B cell (primary cell): ENCODE measurements around the gene NFYC. TPM values are rescaled to one million over a fixed set of nuclear protein-coding genes. Genes with fewer than 3 reads are reported as not detected.

Experiments used
- ATAC-seq: fragments of 200-7000 bp; cut with Tn5 transposase; one replicate; pipeline ENCODE4 v1.10.0; 2021; ENCODE audit warnings: low read depth, mild to moderate bottlenecking, moderate number of reproducible peaks, moderate library complexity
- CTCF ChIA-PET: fragments of 350-600 bp; sonication (Branson Sonifier 250); formaldehyde crosslinking; loops from one replicate; lab custom pipeline; 2021; ENCODE audit warnings: antibody characterized with exemption, inconsistent platforms; lab: Charles Lee
- POLR2A ChIA-PET: fragments of 350-600 bp; sonication (Branson Sonifier 250); formaldehyde crosslinking; loops from one replicate; lab custom pipeline; 2021; ENCODE audit warnings: antibody characterized with exemption; lab: Charles Lee
- DNase-seq: peaks from one replicate; pipeline ENCODE4 v3.0.0; 2013
- H2AFZ ChIP-seq: 2 replicates; pipeline ENCODE4 v1.6.1; 2012; ENCODE audit warnings: mild to moderate bottlenecking, low read depth, low read length; ENCODE audit not compliant: insufficient read depth, poor library complexity, severe bottlenecking
- H3K27ac ChIP-seq, 2 donors: 1 replicate in 1 of 2; 2 replicates in 1 of 2; pipeline ENCODE4 v1.5.1; 2012 to 2013; ENCODE audit warnings: low read length in 2 of 2, mild to moderate bottlenecking in 2 of 2, moderate library complexity in 1 of 2
- H3K27me3 ChIP-seq, 4 experiments: fragments of 200-600 bp in 1 of 4; sonication (generic) in 1 of 4; replicated peaks in 1 of 4; 1 replicate in 2 of 4; 2 replicates in 2 of 4; pipeline versions ENCODE4 v1.6.1 to v1.7.0; 2013 to 2016; ENCODE audit warnings: low read length in 3 of 4, mild to moderate bottlenecking in 2 of 4, mixed read lengths in 1 of 4, moderate library complexity in 1 of 4; ENCODE audit not compliant: insufficient read depth in 4 of 4, control insufficient read depth in 3 of 4; ENCODE audit errors: control extremely low read depth in 1 of 4
- H3K36me3 ChIP-seq, 2 experiments: replicated peaks in 1 of 2; 1 replicate in 1 of 2; 2 replicates in 1 of 2; pipeline versions ENCODE4 v1.6.1 to v1.7.1; 2013; ENCODE audit warnings: low read length in 1 of 2; ENCODE audit not compliant: insufficient read depth in 2 of 2, control insufficient read depth in 1 of 2; ENCODE audit errors: control extremely low read depth in 1 of 2, extremely low read depth in 1 of 2
- H3K4me1 ChIP-seq, 2 donors: fragments of 200-600 bp in 1 of 2; sonication (generic) in 1 of 2; 1 replicate in 1 of 2; 2 replicates in 1 of 2; pipeline versions ENCODE4 v1.5.1 to v1.6.1; 2013 to 2017; ENCODE audit warnings: low read length in 2 of 2; ENCODE audit not compliant: control insufficient read depth in 2 of 2, insufficient read depth in 2 of 2
- H3K4me2 ChIP-seq: replicated peaks from 2 replicates; pipeline ENCODE3; 2012; ENCODE audit warnings: mild to moderate bottlenecking, low read depth, low read length; ENCODE audit not compliant: poor library complexity, severe bottlenecking
- H3K4me3 ChIP-seq, 5 experiments: fragments of 200-600 bp in 1 of 5; sonication (generic) in 1 of 5; 1 replicate in 3 of 5; 2 replicates in 2 of 5; pipeline versions ENCODE4 v1.5.1 to v1.7.0; 2011 to 2016; ENCODE audit warnings: low read length in 4 of 5, mild to moderate bottlenecking in 4 of 5, low read depth in 2 of 5, control low read depth in 1 of 5, moderate library complexity in 1 of 5; ENCODE audit not compliant: insufficient read depth in 1 of 5; ENCODE audit errors: control extremely low read depth in 1 of 5, extremely low read depth in 1 of 5
- H3K79me2 ChIP-seq: fragments of 200-600 bp; sonication (generic); one replicate; pipeline ENCODE4 v1.6.0; 2016; ENCODE audit warnings: low read length; ENCODE audit not compliant: control insufficient read depth, insufficient read depth
- H3K9ac ChIP-seq: fragments of 200-600 bp; sonication (generic); 2 replicates; pipeline ENCODE4 v1.6.1; 2017; ENCODE audit warnings: mild to moderate bottlenecking, low read length, moderate library complexity
- H3K9me3 ChIP-seq, 3 donors: one replicate each; pipeline versions ENCODE4 v1.6.1 to v1.7.1; 2013; ENCODE audit warnings: low read length in 2 of 3; ENCODE audit not compliant: control insufficient read depth in 2 of 3, insufficient read depth in 1 of 3; ENCODE audit errors: control extremely low read depth in 1 of 3
- H4K20me1 ChIP-seq: 2 replicates; pipeline ENCODE4 v1.6.0; 2012; ENCODE audit warnings: mild to moderate bottlenecking, low read length; ENCODE audit not compliant: insufficient read depth, control insufficient read depth, poor library complexity, severe bottlenecking
- H3K27ac Mint-ChIP-seq: one replicate; pipeline ENCODE4 v1.8.0; 2021; ENCODE audit warnings: mixed read lengths
- H3K27me3 Mint-ChIP-seq: one replicate; pipeline ENCODE4 v1.8.0; 2021; ENCODE audit warnings: mixed read lengths
- H3K4me1 Mint-ChIP-seq: one replicate; pipeline ENCODE4 v1.8.0; 2021; ENCODE audit warnings: mixed read lengths
- H3K4me3 Mint-ChIP-seq: one replicate; pipeline ENCODE4 v1.8.0; 2021; ENCODE audit warnings: mixed read lengths
- H3K9me3 Mint-ChIP-seq: one replicate; pipeline ENCODE4 v1.8.0; 2022; ENCODE audit warnings: mixed read lengths; ENCODE audit not compliant: insufficient read depth
- CTCF ChIP-seq: fragments of 200-600 bp; IDR thresholded peaks from one replicate; pipeline ENCODE4 v1.8.0; 2022; ENCODE audit warnings: antibody characterized with exemption, mild to moderate bottlenecking
- EZH2 ChIP-seq: IDR thresholded peaks from 2 replicates; pipeline ENCODE4 v1.6.1; 2012; ENCODE audit warnings: borderline replicate concordance, low read depth, mild to moderate bottlenecking, moderate library complexity, low read length; ENCODE audit not compliant: insufficient read depth, poor library complexity, severe bottlenecking
- WGBS: methylation state at CpG from one replicate; pipeline ENCODE4 v1.1.5; 2013; ENCODE audit warnings: missing lambda C conversion rate; ENCODE audit not compliant: insufficient coverage; 5-methylcytosine and 5-hydroxymethylcytosine counted together
- intact Hi-C: fragments of 100-400 bp; cut with micrococcal nuclease; formaldehyde crosslinking; loops from one replicate; pipeline ENCODE4 v1.10.0; 2022
- polyA plus RNA-seq: library from polyadenylated mRNA; depleted of rRNA; stranded (reverse); fragments of >200 nt; gene quantifications from 2 replicates; pipeline ENCODE4 v1.2.3, GENCODE V29; 2012
- total RNA-seq, 2 donors: library from RNA; stranded (reverse); fragments of 120-200 nt in 1 of 2; gene quantifications; 1 replicate in 1 of 2; 2 replicates in 1 of 2; pipeline versions ENCODE4 v1.2.3 to v1.2.4, GENCODE V29; 2013 to 2022

Gene NFYC
- total and polyA plus RNA-seq, 2 donors (not counting 1 experiment from before 2014, with no cell fraction given), result 88.7 to 123 TPM

GRCh38 chr1:40742363-40743061, 51.0 kb downstream of the NFYC start:
- Mint-ChIP-seq H3K9me3 (no peaks in the 10 kb centered on the region), H3K27ac (peak overlapping the region; percentile 80), H3K27me3 (no peaks in the 10 kb centered on the region), H3K4me1 (peaks cover 48% of the 10 kb centered on the region), H3K4me3 (peak overlapping the region; percentile 42)
- 76% methylated on average over 2 of the region's 3 CpGs for WGBS
- H3K27ac ChIP-seq, result peak overlapping the region in 1 of 2 donors; percentile 63
- peaks cover 9 to 84% of the 10 kb centered on the region in 2 experiments for H3K36me3 ChIP-seq
- H3K27me3 ChIP-seq, result no peaks in the 10 kb centered on the region
- peaks cover 12 to 13% of the 10 kb centered on the region in 2 donors for H3K4me1 ChIP-seq
- ATAC-seq (no peak), DNase-seq (no peak)
- H3K4me2 ChIP-seq, result peak overlapping the region; percentile 20
- CTCF ChIA-PET, result interaction anchor here (0.5 kb wide), 1 partner anchor 1128 kb away, joined by 3 read pairs; no protein-coding TSS in a partner anchor
- no peaks in the 10 kb centered on the region for H3K9me3 ChIP-seq
- H2AFZ ChIP-seq, result no peak overlapping the region
- H4K20me1 ChIP-seq, result peaks cover 68% of the 10 kb centered on the region
- POLR2A ChIA-PET, result no interaction called here
- H3K79me2 ChIP-seq, result peaks cover 79% of the 10 kb centered on the region
- intact Hi-C loops, result no loop called here
- no peak for TF ChIP-seq CTCF
- no peak overlapping the region for H3K9ac ChIP-seq
- no peak overlapping the region for H3K4me3 ChIP-seq

GRCh38 chr1:40743452-40743851, 51.9 kb downstream of the NFYC start:
- Mint-ChIP-seq H3K4me3 (no peak overlapping the region), H3K27me3 (no peaks in the 10 kb centered on the region), H3K4me1 (peaks cover 46% of the 10 kb centered on the region), H3K9me3 (no peaks in the 10 kb centered on the region), H3K27ac (no peak overlapping the region)
- ChIA-PET CTCF (no interaction called here), POLR2A (no interaction called here)
- ATAC-seq, result no peak
- DNase-seq, result no peak
- H3K4me2 ChIP-seq, result no peak overlapping the region
- H3K9me3 ChIP-seq, result no peaks in the 10 kb centered on the region
- no peak overlapping the region for H3K9ac ChIP-seq
- H3K27me3 ChIP-seq, result no peaks in the 10 kb centered on the region
- H4K20me1 ChIP-seq, result peaks cover 67% of the 10 kb centered on the region
- peaks cover 74% of the 10 kb centered on the region for H3K79me2 ChIP-seq
- intact Hi-C loops, result no loop called here
- no peak overlapping the region for H3K4me3 ChIP-seq
- H2AFZ ChIP-seq, result no peak overlapping the region
- H3K4me1 ChIP-seq, result peaks cover 12 to 13% of the 10 kb centered on the region in 2 donors
- WGBS, result 100% methylated on average over 2 of the region's 3 CpGs
- TF ChIP-seq CTCF, result no peak
- TF ChIP-seq EZH2, result no peak
- peaks cover 13 to 89% of the 10 kb centered on the region in 2 experiments for H3K36me3 ChIP-seq
- H3K27ac ChIP-seq, result no peak overlapping the region
